Heart right ventricle (tissue), 16 donors: ENCODE results near the gene OR12D2. TPM values are rescaled to one million over a fixed set of nuclear protein-coding genes. Genes with fewer than 3 reads are reported as not detected.
"Not testable (repeated sequence)": the region's sequence is repeated elsewhere in the genome, so short reads cannot be mapped to it uniquely, and the experiment has no call there.

Source experiments
- ATAC-seq, 8 donors: fragments of 200-7000 bp; cut with Tn5 transposase; one replicate each; pipeline ENCODE4 v1.9.1; 2020; ENCODE audit warnings: mild to moderate bottlenecking in 8 of 8, moderate library complexity in 8 of 8, moderate number of reproducible peaks in 1 of 8
- DNase-seq, 2 donors: peaks; one replicate each; pipeline ENCODE4 v3.0.0-alpha.2; 2020
- H3K27ac ChIP-seq, 10 donors: fragments of 200-600 bp; sonication (generic) in 2 of 10; one replicate each; pipeline versions ENCODE4 v1.5.0 to v1.8.0; 2020 to 2022; ENCODE audit warnings: mild to moderate bottlenecking in 3 of 10
- H3K27me3 ChIP-seq, 7 donors: fragments of 200-600 bp; one replicate each; pipeline ENCODE4 v1.8.0; 2021 to 2022; ENCODE audit warnings: mild to moderate bottlenecking in 2 of 7
- H3K36me3 ChIP-seq, 9 donors: fragments of 200-600 bp; sonication (generic) in 1 of 9; one replicate each; pipeline versions ENCODE4 v1.5.0 to v1.8.0; 2020 to 2022; ENCODE audit warnings: mild to moderate bottlenecking in 2 of 9
- H3K4me1 ChIP-seq, 9 donors: fragments of 200-600 bp; sonication (generic) in 1 of 9; one replicate each; pipeline versions ENCODE4 v1.5.0 to v1.8.0; 2020 to 2022; ENCODE audit warnings: mild to moderate bottlenecking in 4 of 9
- H3K4me3 ChIP-seq, 10 donors: fragments of 200-600 bp; sonication (generic) in 2 of 10; one replicate each; pipeline versions ENCODE4 v1.5.0 to v1.8.0; 2020 to 2022; ENCODE audit warnings: mild to moderate bottlenecking in 7 of 10, moderate library complexity in 2 of 10
- H3K9me3 ChIP-seq, 11 donors: fragments of 200-600 bp in 10 of 11; sonication (generic) in 2 of 11; one replicate each; pipeline versions ENCODE4 v1.5.0 to v1.8.0; 2013 to 2022; ENCODE audit warnings: mild to moderate bottlenecking in 2 of 11, control low read depth in 1 of 11, moderate library complexity in 1 of 11
- WGBS, 2 donors: extraction: QIAGEN DNeasy Blood & Tissue Kit; methylation state at CpG; one replicate each; pipeline ENCODE4 v1.1.7; 2013; ENCODE audit warnings: inconsistent platforms in 1 of 2; 5-methylcytosine and 5-hydroxymethylcytosine counted together
- intact Hi-C, 10 donors: fragments of 100-400 bp; cut with DNase I; formaldehyde crosslinking; loops; one replicate each; pipeline versions ENCODE4 v1.11.1 to v1.14.2; 2022
- polyA plus RNA-seq, 2 donors: library from polyadenylated mRNA; stranded (reverse); fragments of 200-250 nt; gene quantifications; one replicate each; pipeline ENCODE4 v1.2.3, GENCODE V29; 2013
- total RNA-seq, 10 donors: library from RNA; stranded (reverse); fragmentation: NEBNext Ultra II Directional in 3 of 10; extraction: Animal tissue kit (Norgen Biotek cat#: 25700) in 3 of 10; gene quantifications; one replicate each; pipeline versions ENCODE4 v1.2.1 to v1.2.4, GENCODE V29; 2021 to 2023
- TF ChIP-seq, protein P1 (sequence below), 9 donors: fragments of 200-600 bp; sonication (generic) in 2 of 9; IDR thresholded peaks; one replicate each; pipeline versions ENCODE4 v1.5.0 to v1.8.0; 2021 to 2022; ENCODE audit warnings: antibody characterized with exemption in 9 of 9, mild to moderate bottlenecking in 5 of 9, moderate library complexity in 1 of 9
- donor health status: Arrhythmogenic right ventricular cardiomyopathy.
- donor health status: ischemic (EF 13 %, LVEDD 7.1; RV severe dilation, severe dysfunction).
- donor health status: healthy with polysubstance abuse.
- donor health status: DM: no; HTN: yes; CAD: no.
- donor health status: DM: no; HTN: no; CAD: no.
- donor health status: ischemic (EF 25% LVEDD 6.9; RV normal size, moderate dysfunction).
- donor health status: ischemic (EF 25% LVEDD 5.7; RV mildly dilated, moderate dysfunction).
- donor health status: healthy.
- donor health status: DM: yes; HTN: yes; CAD: no.
- donor health status: Ischemic cardiomyopathy.
- donor health status: ischemic (EF 35%, LVEDD 5.7; RV mildly dilated, moderate dysfunction).
- donor health status: nonischemic (EF 11% LVEDD 7.7; RV severe dilation, severe dysfunction).
- donor health status: DM: yes; HTN: yes; CAD: no.
- donor health status: PGD.
- donor health status: ischemic (EF 29% LVEDD 5.4; RV normal size, mild dysfunction).
- donor health status: nonischemic (EF 23%, LVEDD 6.1; RV moderate dilation, normal function).

OR12D2 gene
- total and polyA plus RNA-seq, 12 donors, result not detected

- 86 to 87% methylated on average over 2 of the region's 2 CpGs for WGBS, 2 donors
- Histone ChIP-seq H3K27ac (no peak overlapping the region), H3K4me1 (no peaks in the 10 kb centered on the region), H3K27me3 (peaks cover 0 to 8% (median 0%) of the 10 kb centered on the region in 7 donors), H3K9me3 (peaks cover 0 to 13% (median 0%) of the 10 kb centered on the region in 11 donors), H3K4me3 (no peak overlapping the region), H3K36me3 (no peaks in the 10 kb centered on the region)
- intact Hi-C loops, result no loop called here
- TF ChIP-seq, protein P1, sequence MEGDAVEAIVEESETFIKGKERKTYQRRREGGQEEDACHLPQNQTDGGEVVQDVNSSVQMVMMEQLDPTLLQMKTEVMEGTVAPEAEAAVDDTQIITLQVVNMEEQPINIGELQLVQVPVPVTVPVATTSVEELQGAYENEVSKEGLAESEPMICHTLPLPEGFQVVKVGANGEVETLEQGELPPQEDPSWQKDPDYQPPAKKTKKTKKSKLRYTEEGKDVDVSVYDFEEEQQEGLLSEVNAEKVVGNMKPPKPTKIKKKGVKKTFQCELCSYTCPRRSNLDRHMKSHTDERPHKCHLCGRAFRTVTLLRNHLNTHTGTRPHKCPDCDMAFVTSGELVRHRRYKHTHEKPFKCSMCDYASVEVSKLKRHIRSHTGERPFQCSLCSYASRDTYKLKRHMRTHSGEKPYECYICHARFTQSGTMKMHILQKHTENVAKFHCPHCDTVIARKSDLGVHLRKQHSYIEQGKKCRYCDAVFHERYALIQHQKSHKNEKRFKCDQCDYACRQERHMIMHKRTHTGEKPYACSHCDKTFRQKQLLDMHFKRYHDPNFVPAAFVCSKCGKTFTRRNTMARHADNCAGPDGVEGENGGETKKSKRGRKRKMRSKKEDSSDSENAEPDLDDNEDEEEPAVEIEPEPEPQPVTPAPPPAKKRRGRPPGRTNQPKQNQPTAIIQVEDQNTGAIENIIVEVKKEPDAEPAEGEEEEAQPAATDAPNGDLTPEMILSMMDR (IDR thresholded peaks at IDR 0.05), result no peak
- ATAC-seq (no peak), DNase-seq (no peak)
Measured at GRCh38 chr6:29424168-29424567, 28.7 kb downstream of the OR12D2 start.

DNA sequence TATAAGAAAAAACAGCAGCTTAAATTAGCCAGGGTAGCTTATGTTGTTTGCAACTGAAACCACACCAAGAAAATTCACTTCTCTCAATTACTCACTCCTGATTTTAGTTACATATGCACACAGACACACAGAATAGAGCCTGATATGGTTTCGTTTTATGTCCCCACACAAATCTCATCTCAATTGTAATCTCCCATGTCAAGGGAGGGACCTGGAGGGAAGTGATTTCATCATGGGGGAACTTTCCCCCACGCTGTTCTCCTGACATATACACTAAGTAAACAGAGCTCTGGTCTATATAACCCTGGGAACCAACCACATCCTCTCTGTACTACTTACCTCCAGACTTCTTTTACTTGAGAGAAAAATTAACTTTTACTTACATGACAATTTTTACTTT is 29.1 kb downstream of the OR12D2 start:
- Histone ChIP-seq H3K27me3 (peaks cover 0 to 8% (median 0%) of the 10 kb centered on the region in 7 donors), H3K9me3 (peaks cover 0 to 13% (median 0%) of the 10 kb centered on the region in 11 donors), H3K4me1 (no peaks in the 10 kb centered on the region), H3K4me3 (no peak overlapping the region), H3K36me3 (no peaks in the 10 kb centered on the region), H3K27ac (no peak overlapping the region)
- intact Hi-C loops, result no loop called here
- ATAC-seq (no peak), DNase-seq (no peak)
- WGBS, 2 donors, result 26 to 28% methylated on average over 2 of the region's 2 CpGs
- TF ChIP-seq, protein P1 (IDR thresholded peaks at IDR 0.05), result no peak

GRCh38 chr6:29425075-29425474 is 29.6 kb downstream of the OR12D2 start:
- Histone ChIP-seq H3K27ac (no peak overlapping the region), H3K27me3 (peaks cover 0 to 8% (median 0%) of the 10 kb centered on the region in 7 donors), H3K4me1 (no peaks in the 10 kb centered on the region), H3K36me3 (no peaks in the 10 kb centered on the region), H3K4me3 (no peak overlapping the region), H3K9me3 (peaks cover 0 to 12% (median 0%) of the 10 kb centered on the region in 11 donors)
- intact Hi-C loops, result no loop called here
- no peak for DNase-seq
- no peak for ATAC-seq
- TF ChIP-seq, protein P1 (IDR thresholded peaks at IDR 0.05), result no peak
- WGBS, 2 donors, result 31 to 36% methylated on average over 1 of the region's 1 CpG

DNA sequence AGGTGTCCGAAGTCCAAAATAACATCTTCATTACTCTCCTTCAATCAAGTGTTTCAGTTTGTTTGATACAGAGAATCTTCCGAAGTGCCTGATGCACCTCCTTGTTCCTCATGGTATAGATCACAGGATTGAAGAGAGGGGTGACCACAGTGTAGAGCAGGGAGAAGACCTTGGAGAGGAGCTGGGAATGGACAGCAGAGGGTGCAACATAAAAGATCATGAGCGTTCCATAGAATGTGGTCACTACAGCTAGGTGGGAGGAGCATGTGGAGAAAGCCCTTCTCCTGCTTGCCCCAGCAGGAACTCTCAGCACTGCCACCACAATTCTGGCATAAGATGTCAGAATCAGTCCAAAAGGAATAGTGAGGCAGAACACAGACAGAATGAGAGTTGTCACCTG is 31.2 kb downstream of the OR12D2 start:
- 78 to 92% methylated on average over 3 of the region's 3 CpGs for WGBS, 2 donors
- DNase-seq, result no peak
- Histone ChIP-seq H3K27me3 (peaks cover 0 to 8% (median 0%) of the 10 kb centered on the region in 7 donors), H3K27ac (no peak overlapping the region), H3K4me1 (no peaks in the 10 kb centered on the region), H3K36me3 (no peaks in the 10 kb centered on the region), H3K4me3 (no peak overlapping the region), H3K9me3 (no peaks in the 10 kb centered on the region)
- no peak for ATAC-seq
- intact Hi-C loops, result no loop called here
- TF ChIP-seq, protein P1 (IDR thresholded peaks at IDR 0.05), result no peak

DNA sequence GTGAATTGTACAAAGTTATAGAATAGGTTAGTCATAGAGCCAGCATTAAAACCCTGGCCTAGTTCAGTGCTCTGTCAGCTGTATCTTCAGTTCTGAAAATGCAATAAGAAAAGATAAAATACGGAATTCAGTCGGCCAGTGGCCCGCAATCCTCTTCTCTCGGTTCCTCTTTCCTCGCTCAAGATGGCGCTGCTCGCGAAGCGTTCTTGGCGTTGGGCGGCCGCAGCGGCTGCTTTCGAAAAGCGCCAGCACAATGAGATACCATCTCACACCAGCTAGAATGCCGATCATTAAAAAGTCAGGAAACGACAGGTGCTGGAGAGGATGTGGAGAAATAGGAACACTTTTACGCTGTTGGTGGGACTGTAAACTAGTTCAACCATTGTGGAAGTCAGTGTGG is 41.3 kb downstream of the OR12D2 start:
- intact Hi-C loops, ATAC-seq, H3K9me3 ChIP-seq, H3K27ac ChIP-seq, H3K36me3 ChIP-seq, DNase-seq, H3K4me3 ChIP-seq, H3K4me1 ChIP-seq, H3K27me3 ChIP-seq: not testable (repeated sequence)
- WGBS, 2 donors, result 66 to 67% methylated on average over 18 of the region's 18 CpGs
